IPS-15b (cell line): Measurements from ENCODE around the gene TRIM56.
"Not testable (repeated sequence)": the region's sequence is repeated elsewhere in the genome, so short reads cannot be mapped to it uniquely, and the experiment has no call there.

Source experiments
- H3K27me3 ChIP-seq: one replicate; pipeline ENCODE4 v1.6.1; 2013; ENCODE audit warnings: low read length; ENCODE audit not compliant: control insufficient read depth, insufficient read depth
- H3K36me3 ChIP-seq: one replicate; pipeline ENCODE4 v1.6.1; 2013; ENCODE audit warnings: low read length; ENCODE audit not compliant: control insufficient read depth, insufficient read depth
- H3K4me1 ChIP-seq: one replicate; pipeline ENCODE4 v1.6.1; 2013; ENCODE audit warnings: mild to moderate bottlenecking, low read length; ENCODE audit not compliant: control insufficient read depth, insufficient read depth
- H3K4me3 ChIP-seq: one replicate; pipeline ENCODE4 v1.5.1; 2013; ENCODE audit warnings: low read depth, low read length
- H3K9ac ChIP-seq: one replicate; pipeline ENCODE4 v1.6.1; 2013; ENCODE audit warnings: low read depth, mild to moderate bottlenecking, low read length
- H3K9me3 ChIP-seq: one replicate; pipeline ENCODE4 v1.6.1; 2013; ENCODE audit warnings: mild to moderate bottlenecking, low read length; ENCODE audit not compliant: control insufficient read depth, insufficient read depth

TRIM56 gene, protein sequence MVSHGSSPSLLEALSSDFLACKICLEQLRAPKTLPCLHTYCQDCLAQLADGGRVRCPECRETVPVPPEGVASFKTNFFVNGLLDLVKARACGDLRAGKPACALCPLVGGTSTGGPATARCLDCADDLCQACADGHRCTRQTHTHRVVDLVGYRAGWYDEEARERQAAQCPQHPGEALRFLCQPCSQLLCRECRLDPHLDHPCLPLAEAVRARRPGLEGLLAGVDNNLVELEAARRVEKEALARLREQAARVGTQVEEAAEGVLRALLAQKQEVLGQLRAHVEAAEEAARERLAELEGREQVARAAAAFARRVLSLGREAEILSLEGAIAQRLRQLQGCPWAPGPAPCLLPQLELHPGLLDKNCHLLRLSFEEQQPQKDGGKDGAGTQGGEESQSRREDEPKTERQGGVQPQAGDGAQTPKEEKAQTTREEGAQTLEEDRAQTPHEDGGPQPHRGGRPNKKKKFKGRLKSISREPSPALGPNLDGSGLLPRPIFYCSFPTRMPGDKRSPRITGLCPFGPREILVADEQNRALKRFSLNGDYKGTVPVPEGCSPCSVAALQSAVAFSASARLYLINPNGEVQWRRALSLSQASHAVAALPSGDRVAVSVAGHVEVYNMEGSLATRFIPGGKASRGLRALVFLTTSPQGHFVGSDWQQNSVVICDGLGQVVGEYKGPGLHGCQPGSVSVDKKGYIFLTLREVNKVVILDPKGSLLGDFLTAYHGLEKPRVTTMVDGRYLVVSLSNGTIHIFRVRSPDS

GRCh38 chr7:101085162-101085964, at the start of gene TRIM56:
Gene TRIM56 (plus strand): TSS chr7:101085481. CDS start chr7:101087313, 1,832 bp downstream.
- Histone ChIP-seq H3K9ac (peak within 1 kb of the TSS; percentile 79), H3K4me1 (peaks cover 5% of the 10 kb centered on the region), H3K36me3 (peaks cover 13% of the 10 kb centered on the region), H3K4me3 (peak within 1 kb of the TSS; percentile 90), H3K9me3 (no peaks in the 10 kb centered on the region), H3K27me3 (no peaks in the 10 kb centered on the region)

- no peaks in the 10 kb centered on the region for H3K4me1 ChIP-seq
- no peak overlapping the region for H3K4me3 ChIP-seq
- H3K27me3 ChIP-seq: peaks cover 30% of the 10 kb centered on the region
- H3K9ac ChIP-seq: no peak overlapping the region
- H3K36me3 ChIP-seq: no peaks in the 10 kb centered on the region
- no peaks in the 10 kb centered on the region for H3K9me3 ChIP-seq
These were observed 49.3 kb upstream of the TRIM56 start for GRCh38 chr7:101035941-101036340.

- H3K9me3 ChIP-seq, H3K4me1 ChIP-seq, H3K9ac ChIP-seq, H3K4me3 ChIP-seq, H3K36me3 ChIP-seq: not testable (repeated sequence)
- H3K27me3 ChIP-seq: peaks cover 30% of the 10 kb centered on the region
These were observed 44.0 kb upstream of the TRIM56 start for GRCh38 chr7:101041283-101041682.

- Histone ChIP-seq H3K9ac (no peak overlapping the region), H3K27me3 (peaks cover 7% of the 10 kb centered on the region), H3K36me3 (no peaks in the 10 kb centered on the region), H3K4me3 (no peak overlapping the region), H3K4me1 (no peaks in the 10 kb centered on the region), H3K9me3 (no peaks in the 10 kb centered on the region)
These were observed 26.9 kb upstream of the TRIM56 start for GRCh38 chr7:101058355-101058754.

GRCh38 chr7:101059620-101059942, 25.7 kb upstream of the TRIM56 start:
- peaks cover 7% of the 10 kb centered on the region for H3K27me3 ChIP-seq
- no peaks in the 10 kb centered on the region for H3K9me3 ChIP-seq
- no peak overlapping the region for H3K9ac ChIP-seq
- no peaks in the 10 kb centered on the region for H3K36me3 ChIP-seq
- H3K4me3 ChIP-seq: no peak overlapping the region
- H3K4me1 ChIP-seq: no peaks in the 10 kb centered on the region

GRCh38 chr7:101060992-101061391, 24.3 kb upstream of the TRIM56 start:
- no peak overlapping the region for H3K9ac ChIP-seq
- H3K9me3 ChIP-seq: no peaks in the 10 kb centered on the region
- H3K4me3 ChIP-seq: no peak overlapping the region
- H3K4me1 ChIP-seq: no peaks in the 10 kb centered on the region
- H3K27me3 ChIP-seq: peaks cover 3% of the 10 kb centered on the region
- H3K36me3 ChIP-seq: no peaks in the 10 kb centered on the region

- H3K9ac ChIP-seq, H3K27me3 ChIP-seq, H3K4me3 ChIP-seq, H3K36me3 ChIP-seq, H3K9me3 ChIP-seq, H3K4me1 ChIP-seq: not testable (repeated sequence)
These were observed 21.1 kb upstream of the TRIM56 start for GRCh38 chr7:101064176-101064550.

- H3K27me3 ChIP-seq, H3K9ac ChIP-seq, H3K4me3 ChIP-seq, H3K4me1 ChIP-seq, H3K36me3 ChIP-seq, H3K9me3 ChIP-seq: not testable (repeated sequence)
These were observed 20.1 kb upstream of the TRIM56 start for GRCh38 chr7:101065162-101065561.

GRCh38 chr7:101066141-101066832, 19.0 kb upstream of the TRIM56 start:
- Histone ChIP-seq H3K36me3 (no peaks in the 10 kb centered on the region), H3K4me3 (peak overlapping the region; percentile 26), H3K9me3 (no peaks in the 10 kb centered on the region), H3K9ac (no peak overlapping the region), H3K4me1 (peaks cover 7% of the 10 kb centered on the region), H3K27me3 (no peaks in the 10 kb centered on the region)

DNA sequence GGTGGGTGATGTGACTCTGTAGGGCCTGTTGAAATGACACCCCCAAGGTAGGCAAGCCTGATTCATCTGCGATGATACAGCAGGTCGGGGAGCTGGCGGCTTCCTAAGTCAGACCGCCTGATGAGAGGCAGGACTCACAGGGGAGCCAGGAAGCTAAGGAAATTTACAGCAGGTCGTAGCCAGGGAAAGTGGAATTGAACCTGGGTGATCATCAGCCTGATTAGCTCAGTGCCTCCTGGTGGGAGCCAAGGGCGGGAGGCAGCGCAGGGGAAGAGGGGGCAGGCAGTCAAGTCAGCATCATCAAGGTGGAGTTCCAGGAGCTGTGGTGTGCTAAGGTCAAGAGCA, 18.5 kb upstream of the TRIM56 start:
- H3K4me3 ChIP-seq: peak overlapping the region; percentile 26
- H3K36me3 ChIP-seq: no peaks in the 10 kb centered on the region
- H3K9ac ChIP-seq: no peak overlapping the region
- H3K27me3 ChIP-seq: no peaks in the 10 kb centered on the region
- no peaks in the 10 kb centered on the region for H3K9me3 ChIP-seq
- H3K4me1 ChIP-seq: peaks cover 7% of the 10 kb centered on the region

DNA sequence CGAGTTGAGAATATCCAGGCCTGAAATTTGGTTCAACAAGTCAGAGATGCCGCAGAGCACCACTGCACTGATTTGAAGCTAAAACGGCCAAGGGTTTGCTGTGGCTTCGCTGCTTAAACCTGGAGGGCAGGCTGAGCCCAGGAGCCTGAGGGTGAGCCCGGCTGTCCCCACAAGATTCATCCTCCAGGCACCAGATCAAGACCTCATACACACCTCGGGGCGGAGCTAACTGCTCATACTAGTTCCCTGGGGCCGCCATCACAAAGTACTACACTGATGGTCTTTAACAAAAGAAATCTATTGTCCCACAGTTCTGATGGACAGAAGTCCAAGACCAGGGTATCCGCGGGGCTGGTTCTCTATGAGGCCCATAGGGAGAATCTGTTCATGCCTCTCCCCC, 16.9 kb upstream of the TRIM56 start:
- Histone ChIP-seq H3K4me3 (no peak overlapping the region), H3K36me3 (no peaks in the 10 kb centered on the region), H3K27me3 (no peaks in the 10 kb centered on the region)

More for the DNA sequence above, 16.9 kb upstream of the TRIM56 start:
- Histone ChIP-seq H3K9me3 (no peaks in the 10 kb centered on the region), H3K4me1 (peaks cover 7% of the 10 kb centered on the region), H3K9ac (no peak overlapping the region)
